IPS DF 6.9 (cell line): Measurements from ENCODE around the gene UNC79.
"Not testable (repeated sequence)": the region's sequence is repeated elsewhere in the genome, so short reads cannot be mapped to it uniquely, and the experiment has no call there.

Experiments used
- DNase-seq: peaks from one replicate; pipeline ENCODE4 v3.0.0-alpha.2; 2013; ENCODE audit warnings: low read depth, low spot score
- H3K27ac ChIP-seq: one replicate; pipeline ENCODE4 v1.5.1; 2013; ENCODE audit warnings: low read length, control low read depth
- H3K27me3 ChIP-seq: 2 replicates; pipeline ENCODE4 v1.6.1; 2013; ENCODE audit warnings: mild to moderate bottlenecking, low read length; ENCODE audit not compliant: control insufficient read depth, insufficient read depth
- H3K36me3 ChIP-seq: 2 replicates; pipeline ENCODE4 v1.6.1; 2013; ENCODE audit warnings: low read length; ENCODE audit not compliant: control insufficient read depth, insufficient read depth
- H3K4me1 ChIP-seq: 2 replicates; pipeline ENCODE4 v1.6.1; 2013; ENCODE audit warnings: low read length; ENCODE audit not compliant: control insufficient read depth, insufficient read depth
- H3K4me3 ChIP-seq: 2 replicates; pipeline ENCODE4 v1.5.1; 2013; ENCODE audit warnings: mild to moderate bottlenecking, low read length
- H3K9me3 ChIP-seq: 2 replicates; pipeline ENCODE4 v1.6.1; 2013; ENCODE audit warnings: low read length, inconsistent platforms; ENCODE audit not compliant: control insufficient read depth, insufficient read depth
- WGBS: extraction: QIAGEN DNeasy Blood & Tissue Kit; methylation state at CpG from one replicate; pipeline ENCODE4 v1.1.7; 2013; ENCODE audit warnings: mixed read lengths, missing lambda C conversion rate; ENCODE audit not compliant: insufficient read length, insufficient coverage; 5-methylcytosine and 5-hydroxymethylcytosine counted together

The UNC79 gene

DNA sequence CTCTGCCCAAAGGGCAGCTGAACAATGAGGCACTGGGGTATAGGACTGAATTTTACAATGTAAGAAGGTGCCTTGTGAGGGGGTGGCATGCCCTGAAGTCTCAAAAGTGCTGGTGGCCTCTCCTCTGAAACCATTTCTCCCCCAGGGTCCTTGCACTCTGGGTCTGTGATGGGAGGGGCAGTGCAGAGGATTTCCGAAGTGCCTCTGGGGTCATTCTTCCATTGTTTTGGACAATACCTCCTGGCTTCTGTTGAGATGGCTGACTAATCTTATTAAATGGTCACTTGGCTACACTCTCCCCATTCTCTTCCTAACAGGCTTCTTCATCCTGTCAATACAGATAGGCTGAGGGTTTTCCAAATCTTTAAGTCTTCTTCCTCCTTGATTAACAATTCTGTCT is 59.3 kb downstream of the UNC79 start:
- DNase-seq: no peak
- H3K36me3 ChIP-seq: no peaks in the 10 kb centered on the region
- no peaks in the 10 kb centered on the region for H3K9me3 ChIP-seq
- H3K4me1 ChIP-seq: no peaks in the 10 kb centered on the region
- H3K4me3 ChIP-seq: no peak overlapping the region
- H3K27ac ChIP-seq: no peak overlapping the region
- no CpG with 5 or more reads among the region's 1 CpG for WGBS
- H3K27me3 ChIP-seq: no peaks in the 10 kb centered on the region

DNA sequence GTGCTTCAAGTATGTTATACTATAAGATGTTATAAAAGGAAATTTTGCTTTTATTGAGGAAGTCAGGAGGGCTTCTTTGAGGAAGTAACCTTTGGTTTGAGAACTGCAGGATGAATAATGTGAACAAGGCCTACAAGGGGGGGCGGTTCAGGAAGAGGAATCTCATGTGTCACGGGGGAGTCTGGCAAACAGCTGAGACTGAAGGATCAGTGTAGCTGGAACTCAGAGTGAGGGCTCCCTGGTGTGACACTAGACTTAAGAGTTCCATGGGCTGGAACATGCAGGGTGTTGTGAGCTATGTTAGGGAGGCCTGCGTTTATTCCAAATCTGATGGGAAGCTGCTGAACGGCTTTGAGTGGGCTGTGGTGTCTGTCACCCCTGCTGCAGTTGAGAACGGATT is 62.3 kb downstream of the UNC79 start:
- no peaks in the 10 kb centered on the region for H3K4me1 ChIP-seq
- WGBS: no CpG with 5 or more reads among the region's 5 CpGs
- DNase-seq: no peak
- no peaks in the 10 kb centered on the region for H3K36me3 ChIP-seq
- H3K4me3 ChIP-seq: no peak overlapping the region
- no peak overlapping the region for H3K27ac ChIP-seq
- no peaks in the 10 kb centered on the region for H3K9me3 ChIP-seq
- H3K27me3 ChIP-seq: no peaks in the 10 kb centered on the region

DNA sequence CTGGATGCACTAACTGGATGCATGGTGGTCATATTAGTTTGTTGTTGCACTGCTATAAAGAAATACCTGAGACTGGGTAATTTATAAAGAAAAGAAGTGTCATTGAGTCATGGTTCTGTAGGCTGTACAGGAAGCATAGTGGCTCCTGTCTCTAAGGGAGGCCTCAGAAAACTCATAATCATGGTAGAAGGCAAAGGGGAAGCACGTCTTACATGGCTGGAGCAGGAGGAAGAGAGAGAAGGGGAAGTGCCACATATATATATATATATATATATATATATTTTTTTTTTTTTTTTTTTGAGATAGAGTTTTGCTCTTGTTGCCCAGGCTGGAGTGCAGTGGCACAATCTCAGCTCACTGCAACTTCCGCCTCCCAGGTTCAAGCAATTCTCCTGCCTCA is 62.9 kb downstream of the UNC79 start:
- not testable (repeated sequence) for H3K9me3 ChIP-seq, DNase-seq, H3K36me3 ChIP-seq, H3K4me3 ChIP-seq, H3K27ac ChIP-seq, H3K27me3 ChIP-seq, H3K4me1 ChIP-seq
- no CpG with 5 or more reads among the region's 2 CpGs for WGBS

DNA sequence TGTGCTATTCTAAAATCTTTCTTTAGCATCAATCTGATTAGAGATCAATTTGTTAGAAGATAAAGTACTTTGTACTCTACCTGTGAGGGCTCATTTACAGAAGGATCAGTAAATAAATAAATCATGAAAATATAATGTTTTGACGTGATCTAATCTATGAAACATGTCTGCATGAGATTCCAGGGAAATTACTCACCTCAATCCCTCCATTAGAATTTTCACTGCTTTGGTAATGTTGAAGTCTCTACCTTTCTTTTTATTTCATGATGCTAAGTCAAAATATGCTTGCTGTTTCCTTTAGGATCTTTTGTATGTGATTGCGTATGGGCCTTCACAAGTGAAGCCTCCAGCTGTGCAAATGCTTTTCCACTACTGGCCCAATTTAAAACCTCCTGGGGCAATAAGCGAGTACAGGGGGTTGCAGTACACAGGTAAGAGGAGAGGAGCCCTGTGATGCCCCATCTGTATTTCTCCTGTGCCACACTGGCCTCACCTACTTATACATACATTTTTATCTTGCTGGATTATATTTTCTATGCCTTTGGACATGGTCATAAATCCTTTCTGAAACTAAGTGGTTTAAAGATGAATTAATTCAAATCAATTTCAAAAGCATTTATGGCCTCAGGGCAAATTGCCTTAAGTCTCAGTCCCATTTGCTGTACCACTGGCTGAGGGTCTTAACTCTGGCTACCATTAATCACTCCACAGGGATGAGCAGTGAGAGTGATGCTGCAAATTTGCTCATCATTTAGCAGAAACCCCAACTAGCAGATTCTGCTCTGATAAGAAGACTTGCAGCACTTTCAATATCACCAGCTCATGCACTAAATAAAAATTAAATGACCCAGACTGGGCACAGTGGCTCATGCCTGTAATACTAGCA is 66.4 kb downstream of the UNC79 start:
- Histone ChIP-seq H3K27ac (no peak overlapping the region), H3K4me1 (no peaks in the 10 kb centered on the region), H3K9me3 (no peaks in the 10 kb centered on the region), H3K27me3 (no peaks in the 10 kb centered on the region), H3K36me3 (no peaks in the 10 kb centered on the region), H3K4me3 (no peak overlapping the region)
- DNase-seq: no peak
- WGBS: no CpG with 5 or more reads among the region's 3 CpGs

DNA sequence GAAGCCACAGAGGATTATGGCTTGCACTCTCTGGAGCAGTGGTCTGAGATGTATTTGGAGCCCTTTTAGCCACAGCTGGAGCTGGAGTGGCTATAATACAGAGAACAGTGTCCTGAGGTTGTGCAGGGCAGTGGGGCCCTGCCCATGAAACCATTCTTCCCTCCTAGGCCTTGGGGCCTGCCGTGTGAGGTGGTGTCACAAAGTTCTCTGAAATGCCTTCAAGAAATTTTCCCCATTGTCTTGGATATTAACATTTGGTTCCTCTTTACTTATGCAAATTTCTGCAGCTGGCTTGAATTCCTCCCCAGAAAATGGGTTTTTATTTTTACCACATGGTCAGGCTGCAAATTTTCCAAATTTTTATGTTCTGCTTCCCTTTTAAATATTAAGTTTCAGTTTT is 79.3 kb downstream of the UNC79 start:
- no peak overlapping the region for H3K4me3 ChIP-seq

DNA sequence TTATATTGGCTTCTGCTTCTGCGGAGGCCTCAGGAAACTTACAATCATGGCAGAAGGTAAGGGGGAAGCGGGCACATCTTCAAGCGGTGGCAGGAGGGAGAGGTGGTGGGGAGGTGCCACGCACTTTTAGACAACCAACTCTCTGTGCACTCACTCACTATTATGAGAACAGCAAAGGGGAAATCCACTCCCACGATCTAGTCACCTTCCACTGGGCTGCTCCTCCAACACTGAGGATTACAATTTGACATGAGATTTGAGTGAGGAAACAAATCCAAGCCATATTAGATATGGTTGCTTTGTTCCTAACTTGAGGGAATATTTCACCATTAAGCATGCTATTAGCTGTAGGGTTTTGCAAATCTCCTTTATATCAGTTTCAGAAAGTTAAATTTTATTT is 80.3 kb downstream of the UNC79 start:
- no peak overlapping the region for H3K4me3 ChIP-seq
- no CpG with 5 or more reads among the region's 5 CpGs for WGBS
- H3K27ac ChIP-seq: no peak overlapping the region
- no peaks in the 10 kb centered on the region for H3K36me3 ChIP-seq
- DNase-seq: no peak
- H3K4me1 ChIP-seq: no peaks in the 10 kb centered on the region
- H3K27me3 ChIP-seq: no peaks in the 10 kb centered on the region
- H3K9me3 ChIP-seq: peaks cover 7% of the 10 kb centered on the region

More for the DNA sequence above, 79.3 kb downstream of the UNC79 start:
- Histone ChIP-seq H3K27me3 (no peaks in the 10 kb centered on the region), H3K9me3 (peaks cover 7% of the 10 kb centered on the region), H3K36me3 (no peaks in the 10 kb centered on the region), H3K4me1 (no peaks in the 10 kb centered on the region), H3K27ac (no peak overlapping the region)
- WGBS: no CpG with 5 or more reads among the region's 1 CpG
- no peak for DNase-seq

DNA sequence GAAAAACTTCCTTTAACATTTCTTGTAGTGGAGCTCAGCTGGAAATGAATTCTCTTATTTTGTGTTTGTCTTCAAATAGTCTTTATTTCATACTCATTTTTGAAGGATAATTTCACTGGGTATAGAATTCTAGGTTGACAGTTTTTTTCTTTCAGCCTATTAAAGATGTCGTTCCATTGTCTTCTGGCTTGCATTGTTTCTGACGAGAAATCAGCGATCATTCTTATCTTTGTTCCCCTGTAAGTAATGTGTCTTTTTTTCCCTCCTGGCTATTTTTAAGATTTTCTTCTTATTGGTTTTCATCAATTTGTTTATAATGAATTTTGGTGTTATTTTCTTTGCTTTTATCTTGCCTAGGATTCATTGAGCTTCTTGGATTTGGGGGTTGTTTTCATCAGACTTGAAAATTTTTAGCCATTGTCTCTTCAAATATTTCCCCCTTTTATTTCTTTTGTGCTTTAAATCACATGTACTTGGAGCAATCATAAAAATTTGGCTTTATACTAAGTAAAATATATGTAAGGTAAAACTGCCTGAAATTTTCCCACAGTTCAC is 89.4 kb downstream of the UNC79 start:
- DNase-seq: no peak
- H3K9me3 ChIP-seq: no peaks in the 10 kb centered on the region
- H3K27ac ChIP-seq: no peak overlapping the region
- H3K4me3 ChIP-seq: no peak overlapping the region
- no peaks in the 10 kb centered on the region for H3K4me1 ChIP-seq
- no peaks in the 10 kb centered on the region for H3K36me3 ChIP-seq
- H3K27me3 ChIP-seq: no peaks in the 10 kb centered on the region
- no CpG with 5 or more reads among the region's 3 CpGs for whole genome bisulfite sequencing

DNA sequence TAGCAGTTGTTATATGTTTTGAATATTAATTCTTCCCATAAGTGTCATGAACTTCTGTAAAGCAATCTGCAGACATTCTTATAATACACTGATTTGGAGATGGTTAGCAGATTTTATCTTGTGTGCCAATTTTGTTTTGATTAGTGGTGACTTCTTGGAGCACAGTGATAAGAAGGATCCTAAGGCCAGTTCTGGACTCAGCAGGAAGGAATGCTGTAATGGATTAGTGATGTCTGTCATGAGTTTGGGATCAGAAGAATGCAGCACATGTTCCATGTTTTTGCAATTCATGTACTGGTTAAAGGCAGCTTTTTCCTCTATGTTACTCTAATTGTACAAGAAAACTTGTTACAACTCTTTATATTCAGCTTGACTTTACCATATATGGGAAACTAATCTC is 91.5 kb downstream of the UNC79 start:
- Histone ChIP-seq H3K9me3 (no peaks in the 10 kb centered on the region), H3K27ac (no peak overlapping the region), H3K36me3 (no peaks in the 10 kb centered on the region), H3K4me1 (no peaks in the 10 kb centered on the region), H3K27me3 (no peaks in the 10 kb centered on the region), H3K4me3 (no peak overlapping the region)
- DNase-seq: no peak

DNA sequence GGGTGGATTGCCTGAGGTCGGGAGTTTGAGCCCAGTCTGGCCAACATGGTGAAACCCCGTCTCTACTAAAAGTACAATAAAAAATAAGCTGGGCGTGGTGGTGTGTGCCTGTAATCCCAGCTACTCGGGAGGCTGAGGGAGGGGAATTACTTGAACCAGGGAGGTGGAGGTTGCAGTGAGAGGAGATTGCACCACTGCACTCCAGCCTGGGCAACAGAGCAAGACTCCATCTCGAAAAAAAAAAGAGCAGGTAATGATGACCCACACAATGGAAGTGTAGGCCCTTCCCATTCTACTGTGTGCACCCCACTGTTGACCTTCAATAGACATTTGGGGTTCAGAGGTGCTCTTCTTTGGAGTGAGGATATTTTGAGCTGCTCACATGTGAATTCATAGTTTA is 94.5 kb downstream of the UNC79 start:
- H3K27ac ChIP-seq, DNase-seq, H3K36me3 ChIP-seq, H3K9me3 ChIP-seq, H3K4me1 ChIP-seq, H3K4me3 ChIP-seq, H3K27me3 ChIP-seq: not testable (repeated sequence)
- no CpG with 5 or more reads among the region's 5 CpGs for WGBS

DNA sequence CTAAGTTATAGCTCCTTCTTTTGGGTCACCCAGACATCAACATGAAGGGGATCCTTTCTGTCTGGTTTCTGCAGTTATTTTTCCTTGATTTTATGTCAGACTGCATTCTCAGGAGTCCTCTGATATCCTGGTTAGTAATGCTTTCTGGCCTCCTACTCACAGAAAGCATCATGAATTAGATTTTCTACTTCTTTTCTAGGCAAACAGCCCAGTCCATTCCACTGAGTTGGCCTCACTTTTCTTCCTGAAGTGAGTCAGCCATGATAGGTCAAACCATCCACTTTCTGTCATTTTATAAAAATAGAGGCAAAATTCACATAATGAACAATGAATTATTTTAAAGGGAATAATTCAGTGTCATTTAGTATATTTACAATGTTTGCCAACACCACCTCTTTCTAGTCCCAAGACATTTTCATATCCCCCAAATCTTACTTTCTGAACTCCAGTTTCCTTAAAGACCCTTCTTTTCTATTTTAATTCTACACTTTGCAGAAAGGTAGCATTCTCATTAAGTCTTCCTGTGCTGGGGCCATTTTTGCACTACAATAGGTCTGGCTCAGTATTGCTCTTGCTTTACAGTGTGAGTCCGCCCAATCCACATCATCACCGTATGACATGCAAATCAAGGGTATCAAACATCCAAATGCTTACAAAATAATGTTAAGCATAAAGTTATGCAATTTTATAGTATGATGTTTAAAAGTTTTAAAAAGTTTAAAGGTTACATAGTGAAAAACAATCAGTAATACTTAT is 95.1 kb downstream of the UNC79 start:
- no peak overlapping the region for H3K27ac ChIP-seq
- H3K4me1 ChIP-seq: no peaks in the 10 kb centered on the region
- no peaks in the 10 kb centered on the region for H3K27me3 ChIP-seq
- no peak for DNase-seq
- H3K36me3 ChIP-seq: no peaks in the 10 kb centered on the region
- no peak overlapping the region for H3K4me3 ChIP-seq
- WGBS: no CpG with 5 or more reads among the region's 2 CpGs
- H3K9me3 ChIP-seq: no peaks in the 10 kb centered on the region
